K562 (cell line): ENCODE results near the gene HECW1. TPM values are rescaled to one million over a fixed set of nuclear protein-coding genes. Genes with fewer than 3 reads are reported as not detected.

ENCODE experiments used
- ATAC-seq: fragments of 200-7000 bp; cut with Tn5 transposase; 3 replicates; pipeline ENCODE4 v1.9.1; 2020; ENCODE audit warnings: moderate library complexity
- BruUV-seq: library from RNA; stranded (reverse); fragments of 400-500 nt; replicated peaks from 2 replicates; lab custom pipeline; 2021; lab: Mats Ljungman, UMichigan
- CTCF ChIA-PET: fragments of 300-600 bp; formaldehyde crosslinking; extraction: SDS; loops from one replicate; lab custom pipeline; 2021; ENCODE audit warnings: low intra/inter-chr PET ratio; lab: Yijun Ruan, JAX
- POLR2A ChIA-PET: fragments of 300-600, 350-650 bp; sonication (Branson Sonifier 250); formaldehyde crosslinking; extraction: SDS; loops from one replicate; lab custom pipeline; 2021; ENCODE audit warnings: antibody characterized with exemption, inconsistent platforms; lab: Yijun Ruan, JAX
- DNase-seq, 4 experiments: peaks; one replicate each; pipeline versions ENCODE4 v3.0.0 to v3.0.0-alpha.2; 2011 to 2018; ENCODE audit warnings: low spot score in 3 of 4, mixed read lengths in 3 of 4; ENCODE audit errors: extremely low read depth in 1 of 4
- FAIRE-seq: peaks from 2 replicates; lab custom pipeline; 2011; peaks lifted over from hg19 to GRCh38; lab: Jason Lieb, UNC
- H2AFZ ChIP-seq: 2 replicates; pipeline ENCODE4 v1.6.0; 2011; ENCODE audit warnings: low read depth, low read length, control low read depth, inconsistent platforms
- H3K27ac ChIP-seq: fragments of 200-600 bp; 3 replicates; pipeline ENCODE4 v1.8.0; 2011; ENCODE audit warnings: low read depth, mild to moderate bottlenecking, control low read depth, inconsistent platforms, low read length, moderate library complexity, mixed read lengths; ENCODE audit errors: extremely low read depth
- H3K27me3 ChIP-seq, 2 experiments: fragments of 300-600 bp in 1 of 2; 2 replicates in 1 of 2; 3 replicates in 1 of 2; pipeline versions ENCODE4 v1.6.0 to v1.8.0; 2011; ENCODE audit warnings: inconsistent platforms in 2 of 2, low read length in 2 of 2, mild to moderate bottlenecking in 1 of 2, mixed read lengths in 1 of 2, moderate library complexity in 1 of 2; ENCODE audit not compliant: control insufficient read depth in 2 of 2, insufficient read depth in 2 of 2
- H3K36me3 ChIP-seq: fragments of 300-600 bp; 3 replicates; pipeline ENCODE4 v1.8.0; 2011; ENCODE audit warnings: mild to moderate bottlenecking, low read length, inconsistent platforms; ENCODE audit not compliant: control insufficient read depth, insufficient read depth
- H3K4me1 ChIP-seq, 2 experiments: fragments of 200-600 bp in 1 of 2; replicated peaks in 1 of 2; 2 replicates in 1 of 2; 3 replicates in 1 of 2; pipeline versions ENCODE4 v1.5.1 to v1.8.0; 2011; ENCODE audit warnings: inconsistent platforms in 2 of 2, low read length in 2 of 2, mild to moderate bottlenecking in 1 of 2, mixed read lengths in 1 of 2, moderate library complexity in 1 of 2; ENCODE audit not compliant: control insufficient read depth in 2 of 2, insufficient read depth in 2 of 2
- H3K4me2 ChIP-seq: 2 replicates; pipeline ENCODE4 v1.6.1; 2011; ENCODE audit warnings: low read length, control low read depth, inconsistent platforms, mixed read lengths; ENCODE audit not compliant: insufficient read depth
- H3K4me3 ChIP-seq: fragments of 200-600 bp; sonication (generic), shearing (Covaris generic); 2 replicates; pipeline ENCODE4 v1.5.1; 2016; ENCODE audit warnings: control low read depth, inconsistent platforms
- H3K79me2 ChIP-seq: fragments of 200-600 bp; 3 replicates; pipeline ENCODE4 v1.8.0; 2011; ENCODE audit warnings: low read length, inconsistent platforms; ENCODE audit not compliant: control insufficient read depth, insufficient read depth
- H3K9ac ChIP-seq, 2 experiments: 2 replicates each; pipeline versions ENCODE4 v1.6.0 to v1.6.1; 2011; ENCODE audit warnings: low read depth in 2 of 2, low read length in 2 of 2, control low read depth in 1 of 2, inconsistent platforms in 1 of 2, mild to moderate bottlenecking in 1 of 2, mixed read lengths in 1 of 2; ENCODE audit not compliant: insufficient read depth in 1 of 2
- H3K9me1 ChIP-seq: one replicate; pipeline ENCODE4 v1.6.0; 2011; ENCODE audit warnings: inconsistent platforms, mild to moderate bottlenecking, low read length, moderate library complexity; ENCODE audit not compliant: control insufficient read depth, insufficient read depth
- H3K9me3 ChIP-seq: replicated peaks from 2 replicates; pipeline ENCODE4 v1.5.1; 2011; ENCODE audit warnings: low read depth, low read length, inconsistent platforms; ENCODE audit not compliant: control insufficient read depth, insufficient read depth
- H4K20me1 ChIP-seq: replicated peaks from 2 replicates; pipeline ENCODE4 v1.6.1; 2011; ENCODE audit warnings: low read length, inconsistent platforms, mixed read lengths; ENCODE audit not compliant: control insufficient read depth, insufficient read depth
- ARID1B ChIP-seq: fragments of 450-650 bp; IDR thresholded peaks from 2 replicates; pipeline ENCODE4 v1.6.1; 2016; ENCODE audit warnings: antibody characterized with exemption, mild to moderate bottlenecking, inconsistent platforms
- C11orf30 ChIP-seq: fragments of 450-650 bp; IDR thresholded peaks from 2 replicates; pipeline ENCODE4 v1.6.1; 2016; ENCODE audit warnings: low read depth, mild to moderate bottlenecking
- CHAMP1 ChIP-seq: fragments of 450-650 bp; IDR thresholded peaks from 2 replicates; pipeline ENCODE4 v1.6.1; 2016; ENCODE audit warnings: mild to moderate bottlenecking
- CTBP1 ChIP-seq: fragments of 450-650 bp; IDR thresholded peaks from 2 replicates; pipeline ENCODE4 v1.6.1; 2016; ENCODE audit warnings: borderline replicate concordance
- FOXA1 ChIP-seq: fragments of 450-650 bp; IDR thresholded peaks from 2 replicates; pipeline ENCODE4 v1.6.1; 2016; ENCODE audit warnings: mild to moderate bottlenecking, borderline replicate concordance
- MEIS2 ChIP-seq: fragments of 450-650 bp; IDR thresholded peaks from 2 replicates; pipeline ENCODE4 v1.6.1; 2014; ENCODE audit warnings: mild to moderate bottlenecking; ENCODE audit not compliant: partially characterized antibody
- NBN ChIP-seq: fragments of 450-650 bp; IDR thresholded peaks from 2 replicates; pipeline ENCODE4 v1.6.1; 2016; ENCODE audit warnings: low read depth, mild to moderate bottlenecking
- NEUROD1 ChIP-seq: fragments of 150-350 bp; IDR thresholded peaks from 2 replicates; pipeline ENCODE4 v1.6.1; 2014; ENCODE audit warnings: borderline replicate concordance, low read length, low read depth; ENCODE audit not compliant: partially characterized antibody
- POLR2B ChIP-seq: fragments of 450-650 bp; IDR thresholded peaks from 2 replicates; pipeline ENCODE4 v1.6.1; 2018; ENCODE audit warnings: low read depth; ENCODE audit not compliant: partially characterized antibody
- PRPF4 ChIP-seq: fragments of 200-400 bp; formaldehyde crosslinking; IDR thresholded peaks from one replicate; pipeline ENCODE4 v1.6.1; 2017; ENCODE audit warnings: low read length, low read depth, mild to moderate bottlenecking; ENCODE audit not compliant: insufficient read depth, poor library complexity, severe bottlenecking
- TAF9B ChIP-seq: fragments of 450-650 bp; IDR thresholded peaks from 2 replicates; pipeline ENCODE4 v1.6.1; 2018; ENCODE audit warnings: mild to moderate bottlenecking; ENCODE audit not compliant: partially characterized antibody
- ZHX1 ChIP-seq: fragments of 150-350 bp; conservative IDR thresholded peaks from 2 replicates; pipeline ENCODE4 v1.6.1; 2014; ENCODE audit warnings: low read length
- ZNF197 ChIP-seq: fragments of 200-800 bp; sonication (Bioruptor generic); IDR thresholded peaks from 2 replicates; pipeline ENCODE4 v1.6.1; 2016; ENCODE audit warnings: low read depth, missing genetic modification characterization, missing compliant biosample characterization
- ZNF384 ChIP-seq: IDR thresholded peaks from 2 replicates; pipeline ENCODE4 v1.6.1; 2012; ENCODE audit warnings: low read depth, low read length, improper control_type of control experiment
- ZNF512 ChIP-seq: IDR thresholded peaks from 2 replicates; pipeline ENCODE4 v1.6.1; 2016; ENCODE audit warnings: missing genetic modification characterization, missing compliant biosample characterization
- WGBS: fragments of 100-300 bp; shearing (Covaris generic); methylation state at CpG from one replicate; pipeline ENCODE4 v1.1.6; 2016; ENCODE audit warnings: low coverage, mixed read lengths; ENCODE audit not compliant: insufficient coverage; ENCODE audit errors: missing lambda C conversion rate; 5-methylcytosine and 5-hydroxymethylcytosine counted together
- in situ Hi-C: fragments of 300-500 bp; cut with MboI; formaldehyde crosslinking; loops from 4 replicates; pipeline ENCODE4 v1.15.0; 2018; ENCODE audit warnings: inconsistent platforms, mixed read lengths
- intact Hi-C: fragments of 100-400 bp; cut with micrococcal nuclease; formaldehyde crosslinking; loops from 2 replicates; pipeline ENCODE4 v1.14.2; 2022
- polyA plus RNA-seq, 8 experiments: library from polyadenylated mRNA; depleted of rRNA in 4 of 8; stranded (reverse) in 5 of 8; unstranded in 3 of 8; fragments of >200 nt; fragmentation: Nextera tagmentation in 2 of 8; fragmentation: Illumina TruSeq in 1 of 8; extraction: Ambion mirVana in 2 of 8; extraction: Trizol in 1 of 8; gene quantifications; 2 replicates each; pipeline versions ENCODE4 v1.2.1 to v1.2.3, GENCODE V29; 2011 to 2014; ENCODE audit warnings: inconsistent platforms in 1 of 8, missing spikeins in 1 of 8
- total RNA-seq, 7 experiments: library from RNA; depleted of rRNA in 6 of 7; stranded (reverse); fragments of >200 nt in 6 of 7; fragmentation: Illumina TruSeq in 2 of 7; extraction: Trizol in 2 of 7; gene quantifications; 2 replicates each; pipeline versions ENCODE4 v1.2.1 to v1.2.3, GENCODE V29; 2011 to 2021; ENCODE audit warnings: low replicate concordance in 1 of 7

The HECW1 gene
- total and polyA plus RNA-seq, 9 of the 15 experiments (the other 6 are each of a cell fraction or from before 2014, with no cell fraction given): 0.07 to 0.31 (median 0.13) TPM; not detected in 4

- CTCF ChIA-PET: no interaction called here
- 0 out of 4 replicates have a peak overlapping the region, but pooled peaks of 1 of the 2 experiments have one; percentile 22 for H3K9ac ChIP-seq
- in situ Hi-C loops: loop anchor here (10.0 kb wide), 1 partner anchor 160 kb away; no protein-coding TSS in a partner anchor
- TF ChIP-seq MEIS2: peak; percentile 95
- TF ChIP-seq NEUROD1: no peak
- no peak for TF ChIP-seq ZNF197
- TF ChIP-seq PRPF4: no peak
- no peak for TF ChIP-seq FOXA1
- no peak for TF ChIP-seq TAF9B
- peak; percentile 76 for TF ChIP-seq ARID1B
- TF ChIP-seq NBN: 0 out of 2 replicates have a peak, but pooled peaks have one; percentile 25
- TF ChIP-seq C11orf30: peak; percentile 92
- peak; percentile 35 for TF ChIP-seq CTBP1
- TF ChIP-seq POLR2B: no peak
- TF ChIP-seq ZNF384: peak; percentile 95
- TF ChIP-seq ZNF512 (tag): no peak
- peak; percentile 76 for TF ChIP-seq CHAMP1
- no peak for TF ChIP-seq ZHX1
These were observed 7.5 kb upstream of the HECW1 start for GRCh38 chr7:43104874-43105520.

More at GRCh38 chr7:43104874-43105520, 7.5 kb upstream of the HECW1 start:
- FAIRE-seq (peak; percentile 52), ATAC-seq (peak; percentile 91), DNase-seq (peak; percentile 15 to 62 (median 44))
- Histone ChIP-seq H3K4me2 (peak overlapping the region; percentile 48), H2AFZ (peak overlapping the region; percentile 93), H3K4me1 (peaks cover 6 to 11% of the 10 kb centered on the region in 2 experiments; a peak in 2 of 5 replicates), H3K36me3 (no peaks in the 10 kb centered on the region; the same call in 2 of the 3 replicates), H3K79me2 (no peaks in the 10 kb centered on the region), H3K27me3 (no peaks in the 10 kb centered on the region), H3K9me3 (no peaks in the 10 kb centered on the region), H3K4me3 (no peak overlapping the region), H4K20me1 (no peaks in the 10 kb centered on the region), H3K27ac (peak overlapping the region; percentile 68), H3K9me1 (no peaks in the 10 kb centered on the region)
- intact Hi-C loops: loop anchor here (2.0 kb wide), 1 partner anchor 32 kb away; no protein-coding TSS in a partner anchor
- POLR2A ChIA-PET: interaction anchor here (0.8 to 1.4 kb wide), 3 partner anchors 15 to 172 kb away, joined by 3 to 5 read pairs (median 4); no protein-coding TSS in a partner anchor
- BruUV-seq: no TSS peak
- WGBS: 0% methylated on average over 1 of the region's 1 CpG
